Fibroblast of skin of right biceps (primary cell): Measurements from ENCODE around the gene EIF1.
"Not testable (repeated sequence)": the region's sequence is repeated elsewhere in the genome, so short reads cannot be mapped to it uniquely, and the experiment has no call there.

Experiments used
- DNase-seq: peaks from one replicate; pipeline ENCODE4 v3.0.0-alpha.2; 2013

EIF1 gene

DNA sequence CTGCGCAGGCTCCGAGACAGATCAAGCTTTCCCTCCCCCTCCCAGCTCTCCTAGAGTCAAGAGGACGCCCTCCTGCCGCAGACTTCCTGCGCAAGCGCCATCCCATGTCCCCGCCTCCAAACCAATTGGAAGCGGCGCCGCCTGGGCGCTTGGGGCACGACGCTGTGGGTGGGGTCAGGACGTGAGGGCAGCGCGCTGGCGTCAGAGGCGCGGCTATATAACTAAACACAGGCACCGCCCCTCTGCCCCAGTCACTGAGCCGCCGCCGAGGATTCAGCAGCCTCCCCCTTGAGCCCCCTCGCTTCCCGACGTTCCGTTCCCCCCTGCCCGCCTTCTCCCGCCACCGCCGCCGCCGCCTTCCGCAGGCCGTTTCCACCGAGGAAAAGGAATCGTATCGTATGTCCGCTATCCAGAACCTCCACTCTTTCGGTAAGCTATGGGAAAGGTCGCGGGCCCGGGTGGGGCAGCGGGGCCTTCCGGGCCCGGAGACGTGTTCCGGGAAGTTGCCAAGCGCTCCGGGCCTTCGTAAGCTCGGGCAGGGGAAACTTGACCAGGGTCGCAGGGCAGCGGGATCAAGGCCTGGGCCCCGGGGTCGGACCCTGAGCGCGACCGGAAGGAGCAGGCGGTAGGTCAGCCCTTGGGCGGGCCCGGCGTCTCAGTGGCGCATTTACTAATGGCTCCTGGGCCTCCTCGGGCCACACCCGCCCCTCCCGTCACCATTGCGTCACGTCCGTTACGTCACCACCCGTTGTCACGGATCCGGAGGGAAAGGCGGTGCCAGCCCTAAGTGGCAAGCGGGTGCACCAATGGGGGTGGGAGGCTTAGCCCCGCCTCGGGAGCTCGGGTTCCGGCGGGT, at the start of gene EIF1:
Gene EIF1, plus strand, starts transcription at position 245 of the 856 bp plus-strand sequence. Its CDS starts 154 bp downstream, at position 399.
- DNase-seq: peak; percentile 100

- no peak for DNase-seq
Observed at GRCh38 chr17:41638941-41639340, 49.7 kb upstream of the EIF1 start.

GRCh38 chr17:41639492-41640473, 48.9 kb upstream of the EIF1 start:
- DNase-seq: no peak

GRCh38 chr17:41640596-41640995, 48.1 kb upstream of the EIF1 start:
- not testable (repeated sequence) for DNase-seq

- no peak for DNase-seq
Observed at GRCh38 chr17:41642252-41643156, 46.2 kb upstream of the EIF1 start.

- DNase-seq: no peak
Observed at GRCh38 chr17:41647038-41647813, 41.5 kb upstream of the EIF1 start.

DNA sequence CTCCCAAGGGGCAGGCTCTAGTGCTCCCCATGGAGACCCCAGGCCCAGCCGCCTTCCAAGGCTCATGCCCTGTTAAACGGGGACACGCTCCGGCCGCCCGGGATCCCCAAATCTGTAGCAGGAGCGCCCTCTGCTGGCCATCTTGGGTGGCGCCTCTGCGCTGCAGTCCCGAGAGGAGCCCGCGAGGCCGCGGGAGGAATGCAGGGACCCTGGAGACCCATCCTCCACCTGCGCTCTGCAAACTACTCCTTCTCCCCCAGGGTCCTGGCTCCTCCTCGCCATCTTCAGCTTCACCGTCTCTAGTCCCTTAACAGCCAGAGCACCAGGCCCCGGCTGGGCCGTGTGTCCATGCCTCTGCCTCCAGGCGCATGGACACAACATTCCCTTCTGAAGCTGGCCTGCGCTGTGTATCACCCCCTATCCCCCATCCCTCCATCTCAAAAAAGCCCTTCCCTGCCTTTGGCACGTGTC, 40.7 kb upstream of the EIF1 start:
- DNase-seq: peak; percentile 72

DNA sequence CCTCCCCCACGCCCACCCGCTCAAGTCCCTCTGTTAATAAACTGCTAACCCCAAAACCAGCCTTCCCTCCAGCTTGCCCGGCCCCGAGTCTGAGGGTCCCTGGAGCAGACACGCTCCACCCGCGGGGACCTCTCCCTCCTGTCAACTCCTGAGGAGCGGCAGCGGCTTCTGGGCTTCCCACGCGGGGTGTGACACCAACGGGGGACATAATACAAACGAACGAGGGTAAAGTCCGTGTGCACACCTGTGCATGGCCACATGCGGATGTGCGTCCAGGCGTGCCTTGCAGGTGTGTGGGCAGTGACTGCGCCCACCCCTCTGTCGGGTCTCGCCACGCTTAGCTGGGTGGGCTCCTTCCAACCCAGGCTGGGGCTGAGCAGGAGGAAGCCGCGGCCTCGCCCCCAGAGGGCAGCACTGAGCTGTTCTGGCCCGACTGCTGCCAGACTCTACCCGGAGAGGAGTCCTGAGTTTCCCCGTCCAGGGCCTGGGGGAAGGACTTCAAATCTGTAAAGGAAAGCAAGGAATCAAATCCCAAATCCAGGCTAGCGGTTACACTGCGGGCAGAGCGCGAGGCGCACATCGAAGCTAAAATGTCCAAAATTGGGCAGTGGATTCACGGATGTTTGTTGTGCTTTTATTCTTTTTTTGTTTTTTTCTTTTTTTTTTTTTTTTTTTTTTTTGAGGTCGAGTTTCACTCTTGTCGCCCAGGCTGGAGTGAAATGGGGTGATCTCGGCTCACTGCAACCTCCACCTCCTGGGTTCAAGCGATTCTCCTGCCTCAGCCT, 40.1 kb upstream of the EIF1 start:
- peak; percentile 83 for DNase-seq

DNA sequence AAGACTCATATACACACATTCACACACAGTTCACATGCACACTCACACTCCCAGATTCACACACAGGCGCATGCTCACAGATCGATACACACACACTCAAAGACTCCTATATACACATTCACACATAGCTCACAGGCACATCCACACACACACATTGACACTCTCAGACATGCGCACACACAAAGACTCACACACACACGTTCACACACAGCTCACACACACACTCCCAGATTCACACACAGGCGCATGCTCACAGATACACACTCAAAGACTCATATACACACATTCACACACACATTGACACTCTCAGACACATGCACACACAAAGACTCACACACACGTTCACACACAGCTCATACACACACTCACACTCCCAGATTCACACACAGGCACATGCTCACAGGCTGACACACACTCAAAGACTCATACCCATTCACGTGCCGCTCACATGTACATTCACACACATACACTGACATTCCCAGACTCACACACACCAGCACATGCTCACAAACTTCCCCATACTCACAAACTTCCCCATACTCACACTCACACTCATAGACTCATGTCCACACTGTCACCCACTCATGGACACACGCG, 38.7 kb upstream of the EIF1 start:
- DNase-seq: no peak

DNA sequence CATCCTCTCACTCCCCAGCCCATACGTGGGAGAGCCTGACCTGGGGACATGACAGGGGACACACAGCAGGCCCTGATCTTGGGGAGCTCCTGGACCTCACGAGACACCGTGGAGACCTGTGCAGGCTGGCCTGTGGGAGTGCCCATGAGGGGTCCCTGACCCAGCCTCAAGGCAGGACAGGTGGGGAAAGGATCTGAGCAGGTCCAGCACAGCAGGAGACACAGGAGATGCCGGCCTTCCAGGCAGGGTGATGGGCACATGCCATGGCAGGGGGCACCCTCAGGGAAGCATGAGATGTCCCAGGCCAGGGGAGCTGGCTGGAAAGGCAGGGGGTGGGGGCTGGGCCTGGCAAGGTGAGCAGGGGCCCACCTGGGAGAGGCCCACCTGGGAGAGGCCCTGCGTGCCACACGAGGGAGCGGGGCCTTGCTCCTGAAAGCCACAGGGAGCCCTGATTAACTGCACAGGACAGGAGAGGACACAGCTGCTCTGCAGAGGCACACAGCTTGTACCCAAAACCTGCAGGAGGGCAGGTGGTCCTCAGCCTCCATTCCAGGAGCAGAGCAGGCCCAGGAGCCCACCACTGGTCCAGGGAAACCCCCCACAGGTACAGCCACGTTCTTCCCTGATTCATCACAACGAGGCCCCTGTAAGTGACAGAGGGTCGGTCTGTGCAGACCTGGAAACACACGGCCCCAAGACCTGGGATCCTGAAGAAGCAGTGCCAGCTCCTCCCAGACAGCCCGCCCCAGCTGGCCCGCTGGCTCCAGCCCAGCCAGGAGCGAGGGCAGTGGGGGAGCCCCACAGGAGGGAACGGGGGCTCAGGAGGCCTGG, 37.7 kb upstream of the EIF1 start:
- no peak for DNase-seq

DNA sequence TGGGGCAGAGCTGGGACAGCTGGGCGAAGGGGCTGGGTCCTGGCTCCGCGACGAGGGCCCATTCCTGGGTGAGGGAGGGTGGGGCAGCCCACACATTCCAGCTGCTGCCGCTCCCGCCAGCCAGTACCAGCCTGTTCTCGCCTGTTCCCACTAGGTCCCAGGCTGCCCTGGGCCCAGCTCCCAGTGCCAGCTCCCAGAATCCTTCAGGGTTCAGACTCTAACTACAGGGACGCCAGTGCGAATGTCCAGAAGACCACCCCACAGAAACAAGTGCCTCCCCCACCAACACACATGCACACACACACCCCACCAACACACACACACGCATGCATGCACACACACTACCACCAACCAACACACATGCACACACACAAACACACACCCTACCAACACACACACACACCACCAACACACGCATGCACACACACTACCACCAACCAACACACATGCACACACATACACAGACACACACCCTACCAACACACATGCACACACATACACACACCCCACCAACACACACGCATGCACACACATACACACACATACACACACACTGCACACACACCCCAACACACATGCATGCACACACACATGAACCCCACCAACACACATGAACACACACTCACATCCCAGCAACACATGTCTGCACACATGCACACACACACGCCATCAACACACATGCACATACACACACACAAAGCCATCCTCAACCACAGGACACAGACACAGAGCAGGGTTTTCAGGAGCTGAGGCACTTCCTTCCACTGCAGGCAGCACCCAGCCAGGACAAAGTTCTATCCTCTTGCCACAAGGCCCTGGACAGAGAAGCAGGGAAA, 36.8 kb upstream of the EIF1 start:
- no peak for DNase-seq

- no peak for DNase-seq
Observed at GRCh38 chr17:41652461-41652970, 36.2 kb upstream of the EIF1 start.

DNA sequence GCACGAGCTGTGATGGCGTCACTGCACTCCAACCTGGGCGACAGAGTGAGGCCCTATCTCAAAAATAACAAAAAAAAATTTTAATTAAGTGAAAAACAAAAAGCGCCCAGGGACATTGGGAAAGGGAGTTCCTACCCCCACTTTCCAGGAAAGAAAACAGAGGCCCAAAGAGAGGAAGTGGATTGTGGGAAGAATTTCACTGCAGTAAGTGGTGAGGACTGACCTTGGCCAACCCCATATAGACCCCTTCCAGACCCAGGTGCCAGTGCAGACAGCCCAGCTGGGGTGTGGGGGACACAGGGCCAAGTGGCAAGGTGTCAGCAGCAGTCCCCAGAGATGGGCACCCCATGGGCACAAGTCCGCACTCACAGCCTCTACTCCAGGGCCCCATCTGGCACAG, 35.3 kb upstream of the EIF1 start:
- DNase-seq: no peak

GRCh38 chr17:41653892-41654677, 34.6 kb upstream of the EIF1 start:
- DNase-seq: no peak

- no peak for DNase-seq
Observed at GRCh38 chr17:41654678-41655607, 33.7 kb upstream of the EIF1 start.

GRCh38 chr17:41655611-41656111, 33.0 kb upstream of the EIF1 start:
- no peak for DNase-seq
